IMR-90 (cell line): ENCODE measurements around the gene KRTAP2-1. TPM values are rescaled to one million over a fixed set of nuclear protein-coding genes. Genes with fewer than 3 reads are reported as not detected.
A peak's percentile ranks its signal among the peaks of the same experiment; 100 is the strongest.

Experiments used
- ATAC-seq: fragments of 200-7000 bp; cut with Tn5 transposase; 2 replicates; pipeline ENCODE4 v1.9.1; 2020; ENCODE audit warnings: low read depth, mild to moderate bottlenecking, moderate library complexity
- BruUV-seq: library from RNA; stranded (reverse); fragments of 400-500 nt; replicated peaks from 2 replicates; lab custom pipeline; 2021; lab: Mats Ljungman, UMichigan
- CTCF ChIA-PET: fragments of 300-600 bp; formaldehyde crosslinking; extraction: SDS; loops from one replicate; lab custom pipeline; 2021; ENCODE audit warnings: antibody characterized with exemption; lab: Yijun Ruan, JAX
- POLR2A ChIA-PET: fragments of 300-600 bp; sonication (Branson Sonifier 250); formaldehyde crosslinking; loops from one replicate; lab custom pipeline; 2022; ENCODE audit warnings: antibody characterized with exemption; ENCODE audit not compliant: unreplicated experiment; lab: Charles Lee
- DNase-seq: peaks from one replicate; pipeline ENCODE4 v3.0.0; 2013
- H2AFZ ChIP-seq: replicated peaks from 2 replicates; pipeline ENCODE3; 2013; ENCODE audit warnings: low read length, mild to moderate bottlenecking; ENCODE audit not compliant: poor library complexity
- H2AK5ac ChIP-seq: 2 replicates; pipeline ENCODE4 v1.6.1; 2013; ENCODE audit warnings: low read depth, low read length, inconsistent platforms
- H2AK9ac ChIP-seq: replicated peaks from 2 replicates; pipeline ENCODE3; 2013; ENCODE audit warnings: mild to moderate bottlenecking, low read depth, low read length, moderate library complexity; ENCODE audit not compliant: poor library complexity
- H2BK120ac ChIP-seq: 2 replicates; pipeline ENCODE4 v1.6.1; 2013; ENCODE audit warnings: low read depth, low read length, inconsistent platforms
- H2BK15ac ChIP-seq: 3 replicates; pipeline ENCODE4 v1.6.1; 2013; ENCODE audit warnings: low read depth, low read length, inconsistent platforms
- H2BK20ac ChIP-seq: 2 replicates; pipeline ENCODE4 v1.6.1; 2013; ENCODE audit warnings: low read depth, mild to moderate bottlenecking, inconsistent platforms, low read length, moderate library complexity
- H2BK5ac ChIP-seq: 2 replicates; pipeline ENCODE4 v1.6.1; 2013; ENCODE audit warnings: mild to moderate bottlenecking, low read depth, low read length, inconsistent platforms; ENCODE audit not compliant: poor library complexity, severe bottlenecking
- H3K14ac ChIP-seq: replicated peaks from 2 replicates; pipeline ENCODE4 v1.6.1; 2013; ENCODE audit warnings: low read depth, low read length, inconsistent platforms
- H3K18ac ChIP-seq: 2 replicates; pipeline ENCODE4 v1.6.1; 2013; ENCODE audit warnings: low read depth, low read length, control low read depth
- H3K23ac ChIP-seq: 2 replicates; pipeline ENCODE4 v1.6.1; 2013; ENCODE audit warnings: low read depth, low read length, inconsistent platforms
- H3K27ac ChIP-seq: 2 replicates; pipeline ENCODE4 v1.5.1; 2013; ENCODE audit warnings: mild to moderate bottlenecking, control low read depth, low read length; ENCODE audit not compliant: insufficient read depth
- H3K27me3 ChIP-seq: 2 replicates; pipeline ENCODE4 v1.6.1; 2013; ENCODE audit warnings: low read length; ENCODE audit not compliant: control insufficient read depth, insufficient read depth
- H3K36me3 ChIP-seq: 2 replicates; pipeline ENCODE4 v1.6.1; 2013; ENCODE audit warnings: low read length, mixed read lengths; ENCODE audit not compliant: control insufficient read depth, insufficient read depth
- H3K4ac ChIP-seq: 2 replicates; pipeline ENCODE4 v1.6.1; 2013; ENCODE audit warnings: low read depth, low read length, inconsistent platforms
- H3K4me1 ChIP-seq: 2 replicates; pipeline ENCODE4 v1.6.1; 2013; ENCODE audit warnings: low read length, mixed read lengths; ENCODE audit not compliant: control insufficient read depth, insufficient read depth
- H3K4me2 ChIP-seq: 2 replicates; pipeline ENCODE4 v1.6.1; 2013; ENCODE audit warnings: low read depth, mild to moderate bottlenecking, control low read depth, low read length, moderate library complexity
- H3K4me3 ChIP-seq: 2 replicates; pipeline ENCODE4 v1.5.1; 2013; ENCODE audit warnings: low read depth, mild to moderate bottlenecking, control low read depth, low read length, moderate library complexity; ENCODE audit not compliant: insufficient read depth
- H3K56ac ChIP-seq: 2 replicates; pipeline ENCODE4 v1.6.1; 2013; ENCODE audit warnings: low read length, inconsistent platforms; ENCODE audit not compliant: insufficient read depth; ENCODE audit errors: extremely low read depth
- H3K79me1 ChIP-seq, 2 experiments: 2 replicates each; pipeline ENCODE4 v1.6.1; 2013; ENCODE audit warnings: low read length in 2 of 2, inconsistent platforms in 1 of 2, low read depth in 1 of 2
- H3K9ac ChIP-seq: 2 replicates; pipeline ENCODE4 v1.6.1; 2013; ENCODE audit warnings: low read depth, low read length, control low read depth
- H3K9me1 ChIP-seq: 2 replicates; pipeline ENCODE4 v1.6.1; 2013; ENCODE audit warnings: low read length, inconsistent platforms; ENCODE audit not compliant: insufficient read depth
- H3K9me3 ChIP-seq: 2 replicates; pipeline ENCODE4 v1.6.1; 2013; ENCODE audit warnings: low read length; ENCODE audit not compliant: control insufficient read depth, insufficient read depth
- H4K20me1 ChIP-seq: 2 replicates; pipeline ENCODE4 v1.6.1; 2013; ENCODE audit warnings: low read length, inconsistent platforms; ENCODE audit not compliant: insufficient read depth
- H4K5ac ChIP-seq: 2 replicates; pipeline ENCODE4 v1.6.1; 2013; ENCODE audit warnings: mild to moderate bottlenecking, low read depth, low read length, control low read depth
- H4K8ac ChIP-seq, 2 experiments: 2 replicates each; pipeline ENCODE4 v1.6.1; 2013; ENCODE audit warnings: low read depth in 2 of 2, low read length in 2 of 2, control low read depth in 1 of 2, inconsistent platforms in 1 of 2
- H4K91ac ChIP-seq: 2 replicates; pipeline ENCODE4 v1.6.1; 2013; ENCODE audit warnings: low read depth, low read length, inconsistent platforms; ENCODE audit not compliant: insufficient read depth
- BHLHE40 ChIP-seq: fragments of 150-350 bp; IDR thresholded peaks from 2 replicates; pipeline ENCODE4 v1.6.1; 2016; ENCODE audit warnings: mild to moderate bottlenecking, low read depth, low read length
- CHD1 ChIP-seq: IDR thresholded peaks from 2 replicates; pipeline ENCODE4 v1.6.1; 2012; ENCODE audit warnings: low read depth, low read length, improper control_type of control experiment
- CTCF ChIP-seq: conservative IDR thresholded peaks from 2 replicates; pipeline ENCODE4 v1.5.1; 2012; ENCODE audit warnings: mild to moderate bottlenecking, low read depth, low read length, improper control_type of control experiment
- ELK1 ChIP-seq: fragments of 150-350 bp; IDR thresholded peaks from 2 replicates; pipeline ENCODE4 v1.6.1; 2016; ENCODE audit warnings: low read depth, mild to moderate bottlenecking, low read length, moderate library complexity, borderline replicate concordance
- FOS ChIP-seq: fragments of 150-350 bp; IDR thresholded peaks from 2 replicates; pipeline ENCODE4 v1.6.1; 2016; ENCODE audit warnings: low read depth, low read length
- MAFK ChIP-seq: IDR thresholded peaks from 2 replicates; pipeline ENCODE4 v1.6.1; 2012; ENCODE audit warnings: low read depth, low read length, improper control_type of control experiment
- MAZ ChIP-seq: IDR thresholded peaks from 2 replicates; pipeline ENCODE4 v1.6.1; 2012; ENCODE audit warnings: low read depth, mild to moderate bottlenecking, low read length, improper control_type of control experiment, moderate library complexity, borderline replicate concordance
- MXI1 ChIP-seq: IDR thresholded peaks from 2 replicates; pipeline ENCODE4 v1.6.1; 2012; ENCODE audit warnings: low read depth, mild to moderate bottlenecking, low read length, moderate library complexity, borderline replicate concordance
- NFE2L2 ChIP-seq: fragments of 150-350 bp; IDR thresholded peaks from 2 replicates; pipeline ENCODE4 v1.6.1; 2016; ENCODE audit warnings: low read depth, mild to moderate bottlenecking, low read length
- POLR2A ChIP-seq: IDR thresholded peaks from 2 replicates; pipeline ENCODE4 v1.6.1; 2012; ENCODE audit warnings: mild to moderate bottlenecking, low read depth, low read length
- RAD21 ChIP-seq: IDR thresholded peaks from 2 replicates; pipeline ENCODE4 v1.6.1; 2012; ENCODE audit warnings: low read length, improper control_type of control experiment
- RCOR1 ChIP-seq: IDR thresholded peaks from 2 replicates; pipeline ENCODE4 v1.6.1; 2012; ENCODE audit warnings: mild to moderate bottlenecking, low read length, improper control_type of control experiment; ENCODE audit not compliant: insufficient replicate concordance
- RFX5 ChIP-seq: IDR thresholded peaks from 2 replicates; pipeline ENCODE4 v1.8.0; 2012; ENCODE audit warnings: low read depth, mild to moderate bottlenecking, low read length, moderate library complexity
- SMC3 ChIP-seq: fragments of 150-350 bp; IDR thresholded peaks from 2 replicates; pipeline ENCODE4 v1.6.1; 2016; ENCODE audit warnings: low read depth, mild to moderate bottlenecking, antibody characterized with exemption, low read length, moderate library complexity
- USF2 ChIP-seq: fragments of 150-350 bp; IDR thresholded peaks from 2 replicates; pipeline ENCODE4 v1.6.1; 2017; ENCODE audit warnings: mild to moderate bottlenecking, antibody characterized with exemption, low read length, low read depth
- WGBS, 2 experiments: methylation state at CpG; one replicate each; pipeline versions ENCODE4 v1.1.5 to v1.1.7; 2013; ENCODE audit warnings: missing lambda C conversion rate in 2 of 2; ENCODE audit not compliant: insufficient read length in 1 of 2; ENCODE audit errors: extremely low coverage in 2 of 2; 5-methylcytosine and 5-hydroxymethylcytosine counted together
- dilution Hi-C: fragments of 300-500 bp; cut with HindIII; formaldehyde crosslinking; loops from one replicate; pipeline ENCODE4 v1.14.3; 2018; ENCODE audit warnings: low sequenced_read_pairs; ENCODE audit not compliant: unreplicated experiment
- in situ Hi-C: fragments of 300-500 bp; cut with MboI; formaldehyde crosslinking; loops from 3 replicates; pipeline ENCODE4 v1.14.3; 2019; ENCODE audit warnings: low sequenced_read_pairs, inconsistent platforms, mixed read lengths
- intact Hi-C: fragments of 100-400 bp; cut with micrococcal nuclease; formaldehyde crosslinking; loops from 2 replicates; pipeline ENCODE4 v1.10.0; 2022
- polyA plus RNA-seq, 3 experiments: library from polyadenylated mRNA; depleted of rRNA; stranded (reverse); fragments of >200 nt; gene quantifications; 2 replicates each; pipeline ENCODE4 v1.2.3, GENCODE V29; 2012; ENCODE audit warnings: low replicate concordance in 1 of 3
- total RNA-seq: library from RNA; depleted of rRNA; stranded (reverse); fragments of >200 nt; gene quantifications from 2 replicates; pipeline ENCODE4 v1.2.3, GENCODE V29; 2012

Gene KRTAP2-1
- total and polyA plus RNA-seq, 2 of the 4 experiments (the other 2 are of a cell fraction), result not detected

- Histone ChIP-seq H2BK20ac (peak overlapping the region; percentile 42), H4K5ac (no peak overlapping the region), H3K79me1 (no peaks in the 10 kb centered on the region), H3K9me3 (no peaks in the 10 kb centered on the region), H3K56ac (no peak overlapping the region), H3K9me1 (peaks cover 4% of the 10 kb centered on the region; the same call in 1 of the 2 replicates), H2AFZ (peak overlapping the region; percentile 46), H3K4ac (peak overlapping the region; percentile 41), H2AK5ac (peak overlapping the region; percentile 66), H3K27ac (no peak overlapping the region), H3K4me1 (no peaks in the 10 kb centered on the region; the same call in 1 of the 2 replicates), H2BK5ac (peak overlapping the region; percentile 6), H3K4me2 (no peak overlapping the region), H3K9ac (no peak overlapping the region), H3K27me3 (no peaks in the 10 kb centered on the region), H3K23ac (no peak overlapping the region), H3K4me3 (no peak overlapping the region), H2BK120ac (peak overlapping the region; percentile 56), H4K8ac (no peak overlapping the region), H3K14ac (peak overlapping the region; percentile 22; the same call in 1 of the 2 replicates), H3K36me3 (no peaks in the 10 kb centered on the region), H2BK15ac (peak overlapping the region; percentile 60; the same call in 1 of the 3 replicates), H3K18ac (no peak overlapping the region), H4K20me1 (no peaks in the 10 kb centered on the region), H4K91ac (peak overlapping the region; percentile 57), H2AK9ac (no peak overlapping the region)
- POLR2A ChIA-PET, result no interaction called here
- dilution Hi-C loops (no loop called here), in situ Hi-C loops (no loop called here), intact Hi-C loops (no loop called here)
- DNase-seq, result no peak
- CTCF ChIA-PET, result no interaction called here
- ATAC-seq, result no peak
- WGBS, 2 experiments, result no CpG with 5 or more reads among the region's 5 CpGs
- BruUV-seq, result no TSS peak
- TF ChIP-seq RFX5 (no peak), RCOR1 (no peak), CHD1 (no peak), NFE2L2 (no peak), POLR2A (no peak), MAZ (no peak), BHLHE40 (no peak), ELK1 (no peak), MXI1 (no peak), RAD21 (no peak), SMC3 (no peak), MAFK (no peak), FOS (no peak), USF2 (no peak), CTCF (no peak)
Measured at GRCh38 chr17:41071606-41072360, 24.7 kb upstream of the KRTAP2-1 start.
